HepG2 (cell line): ENCODE data around the gene SYNM. TPM values are rescaled to one million over a fixed set of nuclear protein-coding genes. Genes with fewer than 3 reads are reported as not detected.

Experiments
- ATAC-seq: fragments of 200-7000 bp; cut with Tn5 transposase; 3 replicates; pipeline ENCODE4 v1.9.1; 2020; ENCODE audit warnings: mild to moderate bottlenecking, moderate library complexity
- BruUV-seq: library from RNA; stranded (reverse); fragments of 400-500 nt; replicated peaks from 2 replicates; lab custom pipeline; 2021; lab: Mats Ljungman, UMichigan
- CTCF ChIA-PET: fragments of 300-600 bp; formaldehyde crosslinking; extraction: SDS; loops from one replicate; lab custom pipeline; 2021; ENCODE audit warnings: low total read pairs, inconsistent platforms, low intra/inter-chr PET ratio; lab: Yijun Ruan, JAX
- POLR2A ChIA-PET: fragments of 350-600 bp; sonication (Branson Sonifier 250); formaldehyde crosslinking; loops from one replicate; lab custom pipeline; 2020; ENCODE audit warnings: antibody characterized with exemption, inconsistent platforms; lab: Yijun Ruan, JAX
- DNase-seq: peaks from one replicate; pipeline ENCODE4 v3.0.0-alpha.2; 2015; ENCODE audit warnings: low spot score
- FAIRE-seq: peaks from 3 replicates; lab custom pipeline; 2011; peaks lifted over from hg19 to GRCh38; lab: Jason Lieb, UNC
- H2AFZ ChIP-seq: one replicate; pipeline ENCODE4 v1.6.1; 2011; ENCODE audit warnings: low read length, inconsistent platforms
- H3K27ac ChIP-seq: fragments of 300-600 bp; 3 replicates; pipeline ENCODE4 v1.8.0; 2011; ENCODE audit warnings: mixed run types, mild to moderate bottlenecking, mixed read lengths, low read length, inconsistent platforms; ENCODE audit not compliant: insufficient read depth; ENCODE audit errors: extremely low read length
- H3K27me3 ChIP-seq, 2 experiments: fragments of 200-600 bp in 1 of 2; 2 replicates in 1 of 2; 3 replicates in 1 of 2; pipeline versions ENCODE4 v1.6.0 to v1.8.0; 2011; ENCODE audit warnings: low read length in 2 of 2, mild to moderate bottlenecking in 2 of 2, moderate library complexity in 2 of 2, inconsistent platforms in 1 of 2; ENCODE audit not compliant: insufficient read depth in 2 of 2, control insufficient read depth in 1 of 2
- H3K36me3 ChIP-seq, 2 experiments: fragments of 200-600 bp in 1 of 2; replicated peaks in 1 of 2; 2 replicates in 1 of 2; 3 replicates in 1 of 2; pipeline versions ENCODE4 v1.5.1 to v1.8.0; 2011; ENCODE audit warnings: low read length in 2 of 2, inconsistent platforms in 1 of 2; ENCODE audit not compliant: insufficient read depth in 2 of 2, control insufficient read depth in 1 of 2
- H3K4me1 ChIP-seq: 2 replicates; pipeline ENCODE4 v1.5.1; 2012; ENCODE audit warnings: low read length, inconsistent platforms; ENCODE audit not compliant: insufficient read depth
- H3K4me2 ChIP-seq: 2 replicates; pipeline ENCODE4 v1.6.0; 2011; ENCODE audit warnings: low read depth, low read length, inconsistent platforms
- H3K4me3 ChIP-seq, 3 experiments: fragments of 200-600 bp in 1 of 3; sonication (generic), shearing (Covaris generic) in 1 of 3; replicated peaks in 1 of 3; 2 replicates each; pipeline ENCODE4 v1.5.1; 2011 to 2016; ENCODE audit warnings: low read length in 3 of 3, inconsistent platforms in 2 of 3, low read depth in 2 of 3, mild to moderate bottlenecking in 2 of 3, control low read depth in 1 of 3, mixed read lengths in 1 of 3; ENCODE audit not compliant: insufficient read depth in 1 of 3
- H3K79me2 ChIP-seq: one replicate; pipeline ENCODE4 v1.6.1; 2011; ENCODE audit warnings: low read length, inconsistent platforms; ENCODE audit not compliant: insufficient read depth
- H3K9ac ChIP-seq: 2 replicates; pipeline ENCODE4 v1.6.0; 2011; ENCODE audit warnings: mild to moderate bottlenecking, low read depth, low read length, inconsistent platforms; ENCODE audit not compliant: insufficient read depth
- H3K9me3 ChIP-seq: 2 replicates; pipeline ENCODE4 v1.5.1; 2012; ENCODE audit warnings: mild to moderate bottlenecking, low read length
- H4K20me1 ChIP-seq: 2 replicates; pipeline ENCODE4 v1.6.0; 2011; ENCODE audit warnings: inconsistent platforms, mild to moderate bottlenecking, low read length, moderate library complexity; ENCODE audit not compliant: insufficient read depth
- ARNT2 ChIP-seq: sonication (generic); formaldehyde crosslinking; IDR thresholded peaks from 2 replicates; pipeline ENCODE4 v1.8.0; 2022; ENCODE audit warnings: mild to moderate bottlenecking, low read depth, missing genetic modification reagents, moderate library complexity
- ERF ChIP-seq: IDR thresholded peaks from 2 replicates; pipeline ENCODE4 v1.6.1; 2018; ENCODE audit warnings: missing biosample characterization, missing genetic modification reagents
- FOXO4 ChIP-seq: sonication (generic); formaldehyde crosslinking; conservative IDR thresholded peaks from 2 replicates; pipeline ENCODE4 v1.8.1; 2023; ENCODE audit warnings: missing genetic modification reagents
- GATA4 ChIP-seq: sonication (generic); IDR thresholded peaks from 2 replicates; pipeline ENCODE4 v1.6.1; 2016; ENCODE audit warnings: antibody characterized with exemption, low read depth, borderline replicate concordance
- HDAC6 ChIP-seq: fragments of 200-600 bp; sonication (generic); IDR thresholded peaks from 2 replicates; pipeline ENCODE4 v1.7.0; 2017; ENCODE audit warnings: mild to moderate bottlenecking, antibody characterized with exemption, low read length, low read depth
- MXI1 ChIP-seq: IDR thresholded peaks from 3 replicates; pipeline ENCODE4 v1.6.1; 2012; ENCODE audit warnings: low read depth, low read length, inconsistent platforms, borderline replicate concordance
- MYNN ChIP-seq: sonication (generic); formaldehyde crosslinking; IDR thresholded peaks from 2 replicates; pipeline ENCODE4 v1.4.0; 2020; ENCODE audit warnings: mild to moderate bottlenecking, low read depth, missing genetic modification reagents
- RBFOX2 ChIP-seq: fragments of 200-400 bp; formaldehyde crosslinking; IDR thresholded peaks from 2 replicates; pipeline ENCODE4 v1.6.1; 2017; ENCODE audit warnings: low read depth, mild to moderate bottlenecking, low read length
- SP4 ChIP-seq: sonication (generic); formaldehyde crosslinking; IDR thresholded peaks from 2 replicates; pipeline ENCODE4 v1.8.1; 2023; ENCODE audit warnings: mild to moderate bottlenecking, missing genetic modification reagents
- SRY ChIP-seq: sonication (generic); formaldehyde crosslinking; IDR thresholded peaks from 2 replicates; pipeline ENCODE4 v1.8.0; 2022; ENCODE audit warnings: mild to moderate bottlenecking, missing genetic modification reagents
- ZKSCAN5 ChIP-seq: sonication (generic); formaldehyde crosslinking; IDR thresholded peaks from 2 replicates; pipeline ENCODE4 v1.5.1; 2020; ENCODE audit warnings: mild to moderate bottlenecking, missing genetic modification reagents
- ZKSCAN8 ChIP-seq: IDR thresholded peaks from 2 replicates; pipeline ENCODE4 v1.6.1; 2016; ENCODE audit warnings: borderline replicate concordance, missing genetic modification reagents, missing compliant biosample characterization
- ZNF329 ChIP-seq: sonication (generic); formaldehyde crosslinking; IDR thresholded peaks from 2 replicates; pipeline ENCODE4 v1.9.0; 2021; ENCODE audit warnings: low read depth, mild to moderate bottlenecking, missing genetic modification reagents
- ZNF33B ChIP-seq: sonication (generic); formaldehyde crosslinking; IDR thresholded peaks from 2 replicates; pipeline ENCODE4 v1.5.1; 2020; ENCODE audit warnings: mild to moderate bottlenecking, missing genetic modification reagents
- ZNF432 ChIP-seq: sonication (generic); formaldehyde crosslinking; IDR thresholded peaks from 2 replicates; pipeline ENCODE4 v1.5.0; 2020; ENCODE audit warnings: missing genetic modification reagents, mild to moderate bottlenecking, borderline replicate concordance
- ZNF530 ChIP-seq: sonication (generic); formaldehyde crosslinking; IDR thresholded peaks from 2 replicates; pipeline ENCODE4 v1.5.0; 2020; ENCODE audit warnings: low read depth, mild to moderate bottlenecking, missing genetic modification reagents
- WGBS: methylation state at CpG from one replicate; pipeline ENCODE4 v1.1.6; 2017; ENCODE audit warnings: low lambda C conversion rate; 5-methylcytosine and 5-hydroxymethylcytosine counted together
- in situ Hi-C: cut with HindIII; loops from 2 replicates; pipeline ENCODE4 v1.10.0; 2017; ENCODE audit warnings: low pct_unique_long_range_greater_than_20kb; ENCODE audit not compliant: extremely low pct_ligation_motif_present
- intact Hi-C: fragments of 100-400 bp; cut with micrococcal nuclease; formaldehyde crosslinking; loops from one replicate; pipeline ENCODE4 v1.10.0; 2022; ENCODE audit not compliant: unreplicated experiment
- polyA plus RNA-seq, 8 experiments: library from polyadenylated mRNA; depleted of rRNA in 3 of 8; stranded (reverse) in 7 of 8; unstranded in 1 of 8; fragments of >200 nt; fragmentation: Illumina TruSeq in 4 of 8; extraction: Trizol in 4 of 8; gene quantifications; 2 replicates each; pipeline versions ENCODE4 v1.2.1 to v1.2.3, GENCODE V29; 2011 to 2016; ENCODE audit warnings: low read depth in 4 of 8, missing spikeins in 1 of 8, mixed read lengths in 1 of 8; ENCODE audit not compliant: insufficient read depth in 1 of 8
- total RNA-seq, 5 experiments: library from RNA; depleted of rRNA; stranded (reverse); fragments of >200 nt; fragmentation: Illumina TruSeq; extraction: Trizol; gene quantifications; 2 replicates each; pipeline ENCODE4 v1.2.3, GENCODE V29; 2016; ENCODE audit warnings: low read depth in 1 of 5

SYNM gene
- total and polyA plus RNA-seq, 2 of the 13 experiments (the other 11 are each of a cell fraction or from before 2014, with no cell fraction given) = 1.1 to 3.7 TPM

DNA sequence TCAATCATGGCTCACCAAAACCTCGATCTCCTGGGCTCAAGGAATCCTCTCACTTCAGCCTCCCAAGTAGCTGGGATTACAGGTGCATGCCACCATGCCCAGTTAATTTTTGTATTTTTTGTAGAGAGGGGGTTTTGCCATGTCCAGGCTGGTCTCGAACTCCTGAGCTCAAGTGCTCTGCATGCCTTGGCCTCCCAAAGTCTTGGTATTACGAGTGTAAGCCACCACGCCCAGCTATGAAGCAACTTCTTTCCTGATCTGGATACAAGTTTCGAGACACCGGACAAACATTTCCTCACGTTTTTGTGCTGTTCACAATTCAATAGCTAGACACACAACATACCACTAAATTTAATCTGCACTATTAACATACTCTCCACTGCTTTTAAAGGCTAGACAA is 3.4 kb upstream of the SYNM start:
- Histone ChIP-seq H3K4me2 (no peak overlapping the region), H2AFZ (no peak overlapping the region), H3K27me3 (peaks cover 14 to 52% of the 10 kb centered on the region in 2 experiments), H3K36me3 (no peaks in the 10 kb centered on the region), H3K27ac (no peak overlapping the region), H3K79me2 (no peaks in the 10 kb centered on the region), H3K9me3 (no peaks in the 10 kb centered on the region), H4K20me1 (no peaks in the 10 kb centered on the region), H3K4me3 (no peak overlapping the region), H3K9ac (no peak overlapping the region), H3K4me1 (peaks cover 19% of the 10 kb centered on the region)
- intact Hi-C loops (loop anchor here (2.0 kb wide), 1 partner anchor 29 kb away; no protein-coding TSS in a partner anchor), in situ Hi-C loops (loop anchor here (5.0 kb wide), 1 partner anchor 111 kb away; no protein-coding TSS in a partner anchor)
- 33% methylated on average over 7 of the region's 7 CpGs for WGBS
- no peak for FAIRE-seq
- POLR2A ChIA-PET = no interaction called here
- DNase-seq = no peak
- CTCF ChIA-PET = interaction anchor here (2.3 kb wide), 1 partner anchor 112 kb away, joined by 35 read pairs; no protein-coding TSS in a partner anchor
- ATAC-seq = no peak
- TF ChIP-seq ZNF530 (CRISPR knock-in tag) (no peak), MYNN (CRISPR knock-in tag) (no peak), SP4 (CRISPR knock-in tag) (no peak), RBFOX2 (no peak), ZNF432 (no peak), ZNF329 (CRISPR knock-in tag) (no peak), SRY (CRISPR knock-in tag) (no peak), MXI1 (no peak), ZKSCAN5 (CRISPR knock-in tag) (no peak), ZNF33B (no peak), ERF (CRISPR knock-in tag) (no peak), GATA4 (no peak), HDAC6 (no peak), ARNT2 (CRISPR knock-in tag) (no peak), ZKSCAN8 (no peak), FOXO4 (CRISPR knock-in tag) (no peak)
- BruUV-seq = no TSS peak
